ENCODE results near the gene HMOX2.

The HMOX2 gene

DNA sequence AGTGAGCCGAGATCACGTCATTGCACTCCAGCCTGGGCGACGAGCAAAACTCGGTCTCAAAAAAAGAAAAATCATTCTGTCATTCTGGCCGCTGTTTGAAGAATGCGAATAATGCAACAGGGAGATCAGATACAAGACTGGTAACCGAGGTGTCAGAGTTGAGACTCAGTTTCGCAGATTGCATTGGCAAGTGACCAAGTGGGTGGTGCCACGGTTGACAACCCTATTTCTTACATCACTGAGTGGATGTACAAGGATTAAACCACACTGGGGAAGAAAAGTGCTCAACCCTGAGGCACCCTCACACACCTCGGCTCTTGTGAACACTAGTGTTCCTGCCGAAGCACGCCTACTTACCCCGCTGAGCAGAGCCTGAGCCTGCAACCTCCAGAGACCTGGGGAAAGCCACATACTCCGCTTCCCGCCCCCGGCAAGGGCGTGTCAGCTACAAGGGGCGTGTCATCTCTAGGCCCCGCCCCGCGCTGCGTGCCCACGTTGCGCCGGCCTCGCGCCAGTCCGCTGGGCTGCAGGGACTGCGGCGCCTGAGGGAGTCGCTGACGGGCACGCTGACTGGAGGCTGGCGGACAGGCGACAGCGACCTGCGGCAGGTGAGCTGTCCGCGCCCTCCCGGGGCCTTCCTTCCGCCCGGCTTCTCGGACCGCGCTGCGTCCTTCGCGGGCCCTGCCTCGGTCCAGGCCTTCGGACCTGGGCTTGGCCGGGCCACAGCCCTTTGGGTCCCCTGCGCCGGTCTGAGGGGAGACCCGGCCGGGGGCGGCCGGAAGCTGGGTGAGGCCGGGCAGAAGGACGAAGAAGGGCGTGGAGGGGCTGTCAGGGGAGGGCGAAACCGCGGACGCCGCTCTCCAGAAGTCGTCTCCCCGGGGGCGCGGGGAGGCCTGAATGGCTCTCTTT lies at the start of gene HMOX2:
TSS of gene HMOX2 (plus strand) at position 519 of the 909 bp plus-strand sequence. CDS start 29,127 bp downstream, outside the sequence.
- peak; percentile 96 for DNase-seq (ENCODE audit: low spot score)

GRCh38 chr16:4426722-4427372 lies 49.4 kb upstream of the HMOX2 start:
- no peak for DNase-seq (ENCODE audit: low spot score)

DNA sequence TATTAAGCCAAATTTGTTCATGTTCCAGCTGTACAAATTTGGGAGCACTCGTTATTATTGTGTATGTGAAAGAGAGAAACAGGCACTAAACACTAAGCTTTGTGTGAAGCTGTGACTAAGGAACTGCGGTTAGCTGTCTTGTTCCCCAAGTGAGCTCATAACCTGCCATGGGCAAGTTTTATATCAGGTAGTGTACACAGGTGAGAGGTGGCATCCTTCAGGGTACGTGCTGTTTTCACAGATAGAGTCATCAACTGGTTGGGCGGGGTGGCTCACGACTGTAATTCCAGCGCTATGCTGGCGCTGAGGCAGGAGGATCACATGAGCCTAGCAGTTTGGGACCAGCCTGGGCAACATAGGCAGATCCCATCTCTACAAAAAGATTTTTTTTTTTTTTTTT lies 47.7 kb upstream of the HMOX2 start:
- DNase-seq (ENCODE audit: low spot score), result no peak

DNA sequence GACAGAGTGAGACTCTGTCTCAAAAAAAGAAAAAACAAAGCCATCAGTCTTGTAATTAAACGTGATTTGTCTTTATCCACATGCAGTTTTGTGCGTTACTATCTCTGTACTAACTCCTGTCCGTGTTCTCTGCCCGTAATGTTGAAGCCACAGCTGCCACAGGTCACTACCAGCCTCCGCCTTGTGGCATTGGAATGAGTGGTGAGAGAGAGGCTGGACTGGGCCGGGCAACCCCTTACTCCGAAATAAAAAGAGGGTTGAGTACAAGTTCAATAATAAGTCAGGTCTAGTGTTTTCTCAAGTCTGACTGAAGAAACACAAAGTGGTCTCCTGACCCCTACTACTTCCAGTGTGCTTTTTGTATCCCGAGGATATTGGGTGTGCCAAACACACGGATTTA lies 45.2 kb upstream of the HMOX2 start:
- DNase-seq (ENCODE audit: low spot score), result no peak

DNA sequence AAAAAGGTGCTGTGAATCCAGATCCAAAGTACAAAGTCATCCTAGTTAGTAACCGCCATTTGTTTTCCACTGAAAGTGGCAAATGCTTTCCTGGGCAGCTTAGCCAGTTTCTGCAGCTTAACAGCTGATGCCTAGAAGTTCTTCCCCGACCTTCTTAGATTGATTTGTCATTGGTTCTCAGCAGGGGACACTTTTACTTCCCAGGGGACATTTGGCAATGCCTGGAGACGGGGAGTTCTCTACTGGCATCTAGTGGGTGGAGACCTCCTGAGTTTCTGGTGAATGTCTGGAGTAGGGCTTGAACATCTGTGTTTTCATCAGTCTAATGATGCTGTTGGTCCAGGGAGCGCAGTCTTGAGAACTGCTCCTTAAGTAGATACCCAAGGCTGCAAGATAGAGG lies 43.0 kb upstream of the HMOX2 start:
- DNase-seq (ENCODE audit: low spot score), result no peak

- no peak for DNase-seq (ENCODE audit: low spot score)
Observed at GRCh38 chr16:4433914-4434787, 42.0 kb upstream of the HMOX2 start.

GRCh38 chr16:4435337-4436067 lies 40.7 kb upstream of the HMOX2 start:
- no peak for DNase-seq (ENCODE audit: low spot score)

DNA sequence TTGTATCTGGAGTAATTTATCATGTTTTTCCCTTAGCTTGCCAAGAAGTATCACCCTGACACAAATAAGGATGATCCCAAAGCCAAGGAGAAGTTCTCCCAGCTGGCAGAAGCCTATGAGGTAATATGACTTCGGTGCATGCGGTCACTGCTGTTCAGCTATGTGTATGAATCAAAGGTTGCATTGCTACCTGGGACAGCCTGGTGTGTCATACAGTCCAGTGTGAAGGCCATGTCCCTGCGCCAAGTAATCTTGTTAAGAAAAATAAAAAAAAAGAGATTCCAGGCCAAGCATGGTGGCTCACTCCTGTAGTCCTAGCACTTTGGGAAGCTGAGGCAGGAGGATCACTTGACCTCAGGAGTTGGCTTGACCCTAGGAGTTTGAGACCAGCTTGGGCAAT lies 38.8 kb upstream of the HMOX2 start:
- DNase-seq (ENCODE audit: low spot score), result no peak

DNA sequence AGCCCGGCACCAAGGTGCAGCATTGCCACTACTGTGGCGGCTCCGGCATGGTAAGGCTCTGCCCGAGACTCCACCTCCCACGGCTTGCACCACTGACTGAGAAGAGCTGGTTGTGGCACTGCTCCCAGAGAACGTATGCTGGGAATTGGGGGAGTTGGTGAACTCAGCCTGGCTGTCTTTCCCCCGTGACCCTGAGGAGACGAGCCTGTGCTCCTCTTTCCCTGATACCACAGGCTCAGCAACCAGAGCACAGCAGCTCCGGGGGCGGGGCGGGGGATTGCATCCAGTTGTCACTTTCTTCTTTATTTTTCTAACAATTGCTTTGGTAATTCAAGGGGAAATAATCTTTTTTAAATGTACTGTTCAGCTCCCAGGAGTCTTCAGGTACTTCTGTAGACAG lies 33.8 kb upstream of the HMOX2 start:
- no peak for DNase-seq (ENCODE audit: low spot score)

GRCh38 chr16:4443271-4443670 lies 32.9 kb upstream of the HMOX2 start:
- DNase-seq (ENCODE audit: low spot score), result no peak

- no peak for DNase-seq (ENCODE audit: low spot score)
Observed at GRCh38 chr16:4443986-4444385, 32.2 kb upstream of the HMOX2 start.

GRCh38 chr16:4450430-4450829 lies 25.8 kb upstream of the HMOX2 start:
- no peak for DNase-seq (ENCODE audit: low spot score)

DNA sequence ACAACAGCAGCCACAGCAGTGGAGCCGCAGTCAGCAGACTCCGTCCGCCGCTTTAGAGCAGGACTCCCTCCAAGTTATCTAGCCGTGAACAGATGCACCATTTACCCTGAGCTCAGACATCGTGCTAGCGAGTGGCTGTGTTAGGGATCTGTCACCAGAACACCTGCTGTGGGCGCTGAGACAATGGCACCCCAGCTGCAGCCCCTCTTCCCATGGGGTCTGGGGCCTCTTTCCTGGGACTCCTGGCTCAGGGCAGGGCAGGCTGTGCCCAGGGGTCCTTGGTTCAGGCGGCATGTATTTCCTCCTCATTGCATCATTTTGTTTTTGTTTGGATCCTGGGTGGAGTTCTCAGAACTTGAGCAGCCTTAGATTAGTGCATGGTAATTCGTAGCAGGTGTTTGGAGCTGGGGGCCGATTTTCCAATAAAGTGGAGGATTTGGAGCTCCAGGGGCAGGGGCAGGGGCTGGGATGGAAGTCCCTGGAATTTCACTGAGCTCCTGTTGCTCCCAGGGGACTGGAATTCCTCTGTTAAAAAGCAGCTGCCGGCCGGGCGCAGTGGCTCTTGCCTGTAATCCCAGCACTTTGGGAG lies 25.2 kb upstream of the HMOX2 start:
- no peak for DNase-seq (ENCODE audit: low spot score)

DNA sequence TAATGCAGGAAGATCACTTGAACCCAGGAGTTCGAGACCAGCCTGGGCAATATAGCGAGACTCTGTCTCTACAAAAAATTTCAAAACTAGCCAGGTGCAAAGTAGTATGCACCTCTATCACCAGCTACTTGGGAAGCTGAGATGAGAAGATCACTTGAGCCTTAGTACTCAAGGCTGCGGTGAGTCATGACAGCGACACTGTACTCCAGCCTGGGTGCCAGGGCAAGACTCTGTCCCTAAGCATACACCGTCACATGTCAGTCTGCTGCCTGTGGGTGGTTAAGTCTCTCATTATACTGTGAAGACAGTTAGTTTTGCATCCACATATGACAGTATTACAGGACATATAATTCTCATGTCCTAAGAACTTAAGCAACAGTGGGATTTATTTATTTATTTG lies 23.5 kb upstream of the HMOX2 start:
- no peak for DNase-seq (ENCODE audit: low spot score)

DNA sequence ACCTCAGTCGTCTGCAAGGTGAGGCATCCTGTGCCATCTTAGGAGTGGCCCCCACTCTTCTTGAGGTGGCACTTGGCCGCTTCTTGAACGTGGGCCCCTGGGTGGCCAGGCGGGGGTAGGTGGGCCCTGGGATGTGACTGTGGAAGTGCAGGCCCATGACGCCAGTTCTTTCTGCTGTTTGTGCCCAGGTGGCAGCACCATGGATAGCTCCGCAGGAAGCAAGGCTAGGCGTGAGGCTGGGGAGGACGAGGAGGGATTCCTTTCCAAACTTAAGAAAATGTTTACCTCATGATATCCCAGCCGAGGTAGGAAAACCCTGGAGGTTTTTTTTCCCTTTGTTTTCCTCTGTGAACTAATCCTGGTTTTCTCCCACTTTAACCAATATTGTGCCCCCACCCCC lies 21.6 kb upstream of the HMOX2 start:
- no peak for DNase-seq (ENCODE audit: low spot score)

DNA sequence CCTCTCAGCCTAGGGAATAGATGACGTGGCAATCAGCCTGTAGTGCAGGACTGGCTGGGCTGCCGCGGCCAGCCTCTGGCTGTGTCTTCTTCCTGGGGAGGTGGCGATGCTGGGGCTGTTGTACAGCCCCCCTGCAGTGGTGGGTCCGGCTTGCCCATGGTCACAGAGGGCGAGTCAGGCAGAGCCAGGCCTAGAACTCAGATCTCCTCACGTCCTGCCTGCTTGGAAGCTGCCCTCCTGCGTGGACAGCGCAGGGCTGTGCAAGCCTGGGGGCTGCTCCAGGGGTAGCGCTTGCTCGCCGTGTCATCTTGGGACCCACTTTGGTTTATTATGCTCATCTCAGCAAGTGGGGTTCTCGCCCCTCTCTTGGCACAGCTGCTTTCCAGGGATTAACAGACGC lies 21.1 kb upstream of the HMOX2 start:
- DNase-seq (ENCODE audit: low spot score), result no peak

DNA sequence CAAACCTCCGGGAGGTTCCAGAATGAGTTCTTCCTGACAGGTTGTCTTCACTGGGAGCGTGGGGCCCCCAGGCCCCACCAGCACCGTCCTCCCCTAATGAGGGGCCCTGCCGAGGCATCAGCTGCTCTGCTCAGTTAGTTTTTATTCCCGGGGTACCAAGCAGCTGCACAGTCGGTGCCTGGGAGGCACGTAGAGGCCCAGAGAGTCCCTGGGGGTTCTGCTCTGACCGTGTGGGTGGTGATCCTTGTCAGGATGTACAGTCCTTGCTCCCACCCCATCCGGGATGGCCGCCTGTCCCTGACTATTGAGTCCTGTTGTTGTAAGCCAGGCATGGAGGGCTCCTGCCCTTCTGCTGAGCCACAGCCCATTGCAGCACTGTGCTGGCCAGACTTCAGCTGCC lies 20.2 kb upstream of the HMOX2 start:
- no peak for DNase-seq (ENCODE audit: low spot score)

GRCh38 chr16:4460936-4461249 lies 15.3 kb upstream of the HMOX2 start:
- no peak for DNase-seq (ENCODE audit: low spot score)

GRCh38 chr16:4461250-4462085 lies 14.7 kb upstream of the HMOX2 start:
- no peak for DNase-seq (ENCODE audit: low spot score)

- no peak for DNase-seq (ENCODE audit: low spot score)
Observed at GRCh38 chr16:4463522-4464163, 12.6 kb upstream of the HMOX2 start.

All from germinal center (tissue), 1 donor.